ENCODE measurements around the gene RIT2. TPM values are rescaled to one million over a fixed set of nuclear protein-coding genes. Genes with fewer than 3 reads are reported as not detected.

RIT2 gene
- total and polyA plus RNA-seq, 2 of the 4 experiments (the other 2 are of a cell fraction) = not detected

DNA sequence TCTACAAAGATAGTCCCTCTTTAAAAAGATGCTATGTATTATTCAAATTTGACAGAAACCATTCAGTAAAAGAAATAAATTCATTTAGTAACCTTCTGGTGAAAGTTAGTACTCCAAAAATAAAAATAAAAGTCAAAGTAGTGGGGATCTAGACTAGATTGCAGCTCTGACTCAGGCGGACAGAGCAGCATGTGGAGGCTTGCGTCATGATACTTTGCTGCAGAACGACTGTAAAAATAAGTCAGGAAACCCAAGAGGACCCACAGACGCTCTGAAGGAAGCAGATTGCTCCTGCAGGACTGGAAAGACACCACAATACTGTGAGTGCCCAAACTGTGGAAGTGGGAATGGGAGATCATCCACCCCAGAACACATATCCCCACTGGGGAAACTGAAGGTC, 301.9 kb downstream of the RIT2 start:
- Histone ChIP-seq H3K4ac (ENCODE audit: low read depth, low read length) (no peak overlapping the region), H4K5ac (ENCODE audit: low read depth, low read length) (no peak overlapping the region), H3K23ac (ENCODE audit: low read depth, low read length) (no peak overlapping the region), H3K4me1 (ENCODE audit: control insufficient read depth, insufficient read depth, low read length) (no peaks in the 10 kb centered on the region), H4K8ac (ENCODE audit: low read depth in 2 of 2, low read length in 2 of 2) (no peak overlapping the region), H2AK9ac (replicated peaks; ENCODE audit: low read depth, low read length, poor library complexity) (no peak overlapping the region), H2BK15ac (ENCODE audit: low read depth, low read length) (no peak overlapping the region), H3K36me3 (ENCODE audit: control insufficient read depth, insufficient read depth, low read length) (no peaks in the 10 kb centered on the region), H3K9ac (ENCODE audit: low read depth, low read length) (no peak overlapping the region), H2BK120ac (ENCODE audit: low read depth, low read length) (no peak overlapping the region), H3K18ac (ENCODE audit: low read depth, low read length) (no peak overlapping the region), H2AK5ac (ENCODE audit: low read depth, low read length) (no peak overlapping the region), H2BK5ac (ENCODE audit: low read depth, low read length, poor library complexity, severe bottlenecking) (no peak overlapping the region), H3K79me1 (ENCODE audit: low read depth in 1 of 2, low read length in 2 of 2) (no peaks in the 10 kb centered on the region), H3K27me3 (ENCODE audit: control insufficient read depth, insufficient read depth, low read length) (no peaks in the 10 kb centered on the region), H3K4me3 (ENCODE audit: insufficient read depth, low read depth, low read length) (no peak overlapping the region), H3K9me3 (ENCODE audit: control insufficient read depth, insufficient read depth, low read length) (peaks cover 6% of the 10 kb centered on the region), H4K91ac (ENCODE audit: insufficient read depth, low read depth, low read length) (no peak overlapping the region), H3K14ac (replicated peaks; ENCODE audit: low read depth, low read length) (no peak overlapping the region), H2BK20ac (ENCODE audit: low read depth, low read length) (no peak overlapping the region), H3K27ac (ENCODE audit: insufficient read depth, low read length) (no peak overlapping the region), H4K20me1 (ENCODE audit: insufficient read depth, low read length) (no peaks in the 10 kb centered on the region), H3K4me2 (ENCODE audit: low read depth, low read length) (no peak overlapping the region), H2AFZ (replicated peaks; ENCODE audit: low read length, poor library complexity) (no peak overlapping the region), H3K56ac (ENCODE audit: extremely low read depth, insufficient read depth, low read length) (no peak overlapping the region), H3K9me1 (ENCODE audit: insufficient read depth, low read length) (no peaks in the 10 kb centered on the region)
- no CpG with 5 or more reads among the region's 4 CpGs for WGBS, 2 experiments (ENCODE audit: extremely low coverage in 2 of 2, insufficient read length in 1 of 2)
- ATAC-seq (ENCODE audit: low read depth) (no peak), DNase-seq (no peak)
- intact Hi-C loops (cut with micrococcal nuclease) (loop anchor here (10.0 kb wide), 1 partner anchor 59 kb away; no protein-coding TSS in a partner anchor), dilution Hi-C loops (cut with HindIII; ENCODE audit: low sequenced_read_pairs, unreplicated experiment) (no loop called here), in situ Hi-C loops (cut with MboI; ENCODE audit: low sequenced_read_pairs) (no loop called here)
- no peak for TF ChIP-seq FOS (IDR thresholded peaks at IDR 0.05; ENCODE audit: low read depth, low read length)
- no peak for TF ChIP-seq SMC3 (IDR thresholded peaks at IDR 0.05; ENCODE audit: low read depth, low read length)
- TF ChIP-seq MXI1 (IDR thresholded peaks at IDR 0.05; ENCODE audit: borderline replicate concordance, low read depth, low read length) = no peak
- TF ChIP-seq, protein P1, sequence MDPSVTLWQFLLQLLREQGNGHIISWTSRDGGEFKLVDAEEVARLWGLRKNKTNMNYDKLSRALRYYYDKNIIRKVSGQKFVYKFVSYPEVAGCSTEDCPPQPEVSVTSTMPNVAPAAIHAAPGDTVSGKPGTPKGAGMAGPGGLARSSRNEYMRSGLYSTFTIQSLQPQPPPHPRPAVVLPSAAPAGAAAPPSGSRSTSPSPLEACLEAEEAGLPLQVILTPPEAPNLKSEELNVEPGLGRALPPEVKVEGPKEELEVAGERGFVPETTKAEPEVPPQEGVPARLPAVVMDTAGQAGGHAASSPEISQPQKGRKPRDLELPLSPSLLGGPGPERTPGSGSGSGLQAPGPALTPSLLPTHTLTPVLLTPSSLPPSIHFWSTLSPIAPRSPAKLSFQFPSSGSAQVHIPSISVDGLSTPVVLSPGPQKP (IDR thresholded peaks at IDR 0.05; ENCODE audit: borderline replicate concordance, low read depth, low read length) = no peak
- no peak for TF ChIP-seq RAD21 (IDR thresholded peaks at IDR 0.05; ENCODE audit: low read length)
- TF ChIP-seq, protein P2, sequence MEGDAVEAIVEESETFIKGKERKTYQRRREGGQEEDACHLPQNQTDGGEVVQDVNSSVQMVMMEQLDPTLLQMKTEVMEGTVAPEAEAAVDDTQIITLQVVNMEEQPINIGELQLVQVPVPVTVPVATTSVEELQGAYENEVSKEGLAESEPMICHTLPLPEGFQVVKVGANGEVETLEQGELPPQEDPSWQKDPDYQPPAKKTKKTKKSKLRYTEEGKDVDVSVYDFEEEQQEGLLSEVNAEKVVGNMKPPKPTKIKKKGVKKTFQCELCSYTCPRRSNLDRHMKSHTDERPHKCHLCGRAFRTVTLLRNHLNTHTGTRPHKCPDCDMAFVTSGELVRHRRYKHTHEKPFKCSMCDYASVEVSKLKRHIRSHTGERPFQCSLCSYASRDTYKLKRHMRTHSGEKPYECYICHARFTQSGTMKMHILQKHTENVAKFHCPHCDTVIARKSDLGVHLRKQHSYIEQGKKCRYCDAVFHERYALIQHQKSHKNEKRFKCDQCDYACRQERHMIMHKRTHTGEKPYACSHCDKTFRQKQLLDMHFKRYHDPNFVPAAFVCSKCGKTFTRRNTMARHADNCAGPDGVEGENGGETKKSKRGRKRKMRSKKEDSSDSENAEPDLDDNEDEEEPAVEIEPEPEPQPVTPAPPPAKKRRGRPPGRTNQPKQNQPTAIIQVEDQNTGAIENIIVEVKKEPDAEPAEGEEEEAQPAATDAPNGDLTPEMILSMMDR (conservative IDR thresholded peaks at IDR 0.05; ENCODE audit: low read depth, low read length) = no peak
- TF ChIP-seq POLR2A (IDR thresholded peaks at IDR 0.05; ENCODE audit: low read depth, low read length) = no peak
- TF ChIP-seq RCOR1 (IDR thresholded peaks at IDR 0.05; ENCODE audit: insufficient replicate concordance, low read length) = no peak
- TF ChIP-seq CEBPB (IDR thresholded peaks at IDR 0.05; ENCODE audit: low read depth, low read length) = no peak
- no peak for TF ChIP-seq MAZ (IDR thresholded peaks at IDR 0.05; ENCODE audit: borderline replicate concordance, low read depth, low read length)
- TF ChIP-seq BHLHE40 (IDR thresholded peaks at IDR 0.05; ENCODE audit: low read depth, low read length) = no peak
- no peak for TF ChIP-seq RFX5 (IDR thresholded peaks at IDR 0.05; ENCODE audit: low read depth, low read length)
- TF ChIP-seq MAFK (IDR thresholded peaks at IDR 0.05; ENCODE audit: low read depth, low read length) = no peak
- POLR2A ChIA-PET (ENCODE audit: unreplicated experiment) = no interaction called here
- BruUV-seq (replicated peaks) = no TSS peak
- CTCF ChIA-PET = no interaction called here
